ENCODE results near the gene PM20D2.

DNA sequence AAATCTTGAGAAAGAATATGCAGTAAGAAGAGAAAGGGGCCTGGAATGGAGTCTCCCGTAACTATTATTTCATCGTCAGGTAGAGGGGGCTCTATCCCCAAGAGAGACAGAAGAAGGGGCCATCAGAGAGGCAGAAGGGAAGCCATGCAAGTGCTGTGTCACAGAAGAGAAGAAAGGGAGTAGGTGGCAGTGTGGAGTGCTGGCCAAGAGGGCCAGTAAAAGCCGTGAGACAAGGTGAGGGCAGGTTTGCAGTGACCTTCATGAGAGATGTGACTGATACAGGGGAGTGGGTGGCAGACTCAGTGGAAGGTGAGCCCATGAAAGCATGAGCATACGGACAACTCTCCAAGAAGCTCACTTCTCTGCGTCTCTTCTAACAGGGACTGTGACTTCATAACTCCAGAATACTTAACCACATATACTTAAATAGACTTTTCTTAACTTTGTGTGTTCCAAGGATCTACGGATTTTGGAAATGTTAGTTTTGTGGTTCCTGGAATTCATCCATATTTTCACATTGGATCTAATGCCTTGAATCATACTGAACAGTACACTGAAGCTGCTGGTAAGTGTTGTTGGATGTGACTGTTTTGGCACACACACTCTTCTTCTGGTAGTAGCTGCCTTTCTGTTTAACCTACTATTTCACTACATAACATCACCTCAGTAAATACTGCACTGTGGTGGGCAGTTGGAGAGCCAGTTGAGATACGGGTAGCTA, 15.6 kb downstream of the PM20D2 start:
- TF ChIP-seq, protein P1, sequence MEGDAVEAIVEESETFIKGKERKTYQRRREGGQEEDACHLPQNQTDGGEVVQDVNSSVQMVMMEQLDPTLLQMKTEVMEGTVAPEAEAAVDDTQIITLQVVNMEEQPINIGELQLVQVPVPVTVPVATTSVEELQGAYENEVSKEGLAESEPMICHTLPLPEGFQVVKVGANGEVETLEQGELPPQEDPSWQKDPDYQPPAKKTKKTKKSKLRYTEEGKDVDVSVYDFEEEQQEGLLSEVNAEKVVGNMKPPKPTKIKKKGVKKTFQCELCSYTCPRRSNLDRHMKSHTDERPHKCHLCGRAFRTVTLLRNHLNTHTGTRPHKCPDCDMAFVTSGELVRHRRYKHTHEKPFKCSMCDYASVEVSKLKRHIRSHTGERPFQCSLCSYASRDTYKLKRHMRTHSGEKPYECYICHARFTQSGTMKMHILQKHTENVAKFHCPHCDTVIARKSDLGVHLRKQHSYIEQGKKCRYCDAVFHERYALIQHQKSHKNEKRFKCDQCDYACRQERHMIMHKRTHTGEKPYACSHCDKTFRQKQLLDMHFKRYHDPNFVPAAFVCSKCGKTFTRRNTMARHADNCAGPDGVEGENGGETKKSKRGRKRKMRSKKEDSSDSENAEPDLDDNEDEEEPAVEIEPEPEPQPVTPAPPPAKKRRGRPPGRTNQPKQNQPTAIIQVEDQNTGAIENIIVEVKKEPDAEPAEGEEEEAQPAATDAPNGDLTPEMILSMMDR (conservative IDR thresholded peaks at IDR 0.05; ENCODE audit: low read depth, low read length) = no peak
- no peak for TF ChIP-seq EZH2 (IDR thresholded peaks at IDR 0.05; ENCODE audit: borderline replicate concordance, low read depth, low read length, poor library complexity, severe bottlenecking)
